Measurements from ENCODE around the gene MKRN2OS.

DNA sequence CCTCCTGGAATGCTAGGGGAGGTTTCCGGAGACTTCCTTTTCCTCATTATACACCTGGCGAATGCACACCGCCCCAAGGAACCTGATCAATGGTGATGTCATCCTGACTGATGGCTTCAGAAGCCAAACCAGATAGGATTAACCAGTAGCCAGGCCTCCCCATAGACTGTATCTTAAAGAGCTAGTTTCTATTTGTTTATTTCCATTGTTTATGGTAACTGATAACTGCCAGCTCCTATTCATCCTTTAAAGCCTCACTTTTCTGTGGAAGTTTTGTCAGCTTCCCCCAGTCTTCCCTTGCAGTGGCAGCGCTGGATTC lies at the start of gene MKRN2OS:
- TF ChIP-seq, protein P1, sequence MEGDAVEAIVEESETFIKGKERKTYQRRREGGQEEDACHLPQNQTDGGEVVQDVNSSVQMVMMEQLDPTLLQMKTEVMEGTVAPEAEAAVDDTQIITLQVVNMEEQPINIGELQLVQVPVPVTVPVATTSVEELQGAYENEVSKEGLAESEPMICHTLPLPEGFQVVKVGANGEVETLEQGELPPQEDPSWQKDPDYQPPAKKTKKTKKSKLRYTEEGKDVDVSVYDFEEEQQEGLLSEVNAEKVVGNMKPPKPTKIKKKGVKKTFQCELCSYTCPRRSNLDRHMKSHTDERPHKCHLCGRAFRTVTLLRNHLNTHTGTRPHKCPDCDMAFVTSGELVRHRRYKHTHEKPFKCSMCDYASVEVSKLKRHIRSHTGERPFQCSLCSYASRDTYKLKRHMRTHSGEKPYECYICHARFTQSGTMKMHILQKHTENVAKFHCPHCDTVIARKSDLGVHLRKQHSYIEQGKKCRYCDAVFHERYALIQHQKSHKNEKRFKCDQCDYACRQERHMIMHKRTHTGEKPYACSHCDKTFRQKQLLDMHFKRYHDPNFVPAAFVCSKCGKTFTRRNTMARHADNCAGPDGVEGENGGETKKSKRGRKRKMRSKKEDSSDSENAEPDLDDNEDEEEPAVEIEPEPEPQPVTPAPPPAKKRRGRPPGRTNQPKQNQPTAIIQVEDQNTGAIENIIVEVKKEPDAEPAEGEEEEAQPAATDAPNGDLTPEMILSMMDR (optimal IDR thresholded peaks at IDR 0.05 in 1 of 3, IDR thresholded peaks at IDR 0.05 in 1 of 3, conservative IDR thresholded peaks at IDR 0.05 in 1 of 3; ENCODE audit: extremely low read depth in 1 of 3, insufficient read depth in 2 of 3, low read length in 3 of 3) = no peak
- no peak for TF ChIP-seq EZH2 (IDR thresholded peaks at IDR 0.05; ENCODE audit: low read length)
